Measurements from ENCODE around the gene ELAVL2.
"Not testable (repeated sequence)": the region's sequence is repeated elsewhere in the genome, so short reads cannot be mapped to it uniquely, and the experiment has no call there.

Gene ELAVL2

DNA sequence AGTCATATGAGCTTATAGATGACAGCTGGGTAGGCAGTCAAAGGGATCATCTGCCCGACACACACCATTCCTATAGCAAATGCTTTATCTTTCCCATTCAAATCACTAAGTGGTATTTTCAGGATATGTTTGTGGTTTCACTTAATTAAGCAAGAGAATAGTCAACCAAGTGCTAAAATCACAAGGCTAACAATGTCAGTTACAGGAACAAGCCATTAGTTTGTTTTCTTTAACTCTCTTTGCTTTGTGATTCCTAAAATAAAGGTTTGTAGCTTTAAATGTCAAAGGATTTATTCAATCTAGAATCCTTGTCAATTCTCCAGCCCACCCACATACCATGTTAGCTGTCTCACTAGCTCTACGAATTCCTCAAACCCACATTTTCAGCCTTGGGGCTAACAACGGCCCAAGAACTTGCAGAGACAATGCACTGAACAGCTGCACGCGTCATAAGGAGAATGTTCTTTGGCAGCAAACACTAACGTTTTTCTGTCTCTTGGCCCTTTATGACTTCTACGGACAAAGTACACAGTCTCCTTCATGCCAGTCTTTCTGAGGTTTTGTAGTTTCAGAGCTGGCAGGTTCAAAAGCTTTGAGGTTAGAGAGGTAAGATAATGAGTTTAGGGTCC is 56.6 kb downstream of the ELAVL2 start:
- DNase-seq (ENCODE audit: low read depth): no peak

DNA sequence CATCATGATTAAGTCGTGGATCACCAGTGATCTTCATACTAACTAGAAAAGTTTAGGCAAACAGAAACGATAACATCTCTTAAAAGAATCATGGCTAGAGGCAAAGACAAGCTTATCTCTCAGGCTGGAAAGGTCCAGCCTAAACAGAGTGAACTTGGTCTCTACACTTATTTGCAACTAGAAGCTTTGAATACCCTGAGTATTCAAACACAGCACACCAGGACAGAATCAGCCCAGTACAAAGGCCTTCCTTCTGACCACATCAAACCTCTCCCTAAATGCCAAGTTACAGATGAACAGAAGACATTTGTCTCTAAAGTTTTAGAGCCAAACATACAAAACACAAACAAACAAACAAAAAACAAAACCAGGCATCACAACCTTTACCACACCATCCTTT is 57.2 kb downstream of the ELAVL2 start:
- DNase-seq (ENCODE audit: low read depth): no peak

DNA sequence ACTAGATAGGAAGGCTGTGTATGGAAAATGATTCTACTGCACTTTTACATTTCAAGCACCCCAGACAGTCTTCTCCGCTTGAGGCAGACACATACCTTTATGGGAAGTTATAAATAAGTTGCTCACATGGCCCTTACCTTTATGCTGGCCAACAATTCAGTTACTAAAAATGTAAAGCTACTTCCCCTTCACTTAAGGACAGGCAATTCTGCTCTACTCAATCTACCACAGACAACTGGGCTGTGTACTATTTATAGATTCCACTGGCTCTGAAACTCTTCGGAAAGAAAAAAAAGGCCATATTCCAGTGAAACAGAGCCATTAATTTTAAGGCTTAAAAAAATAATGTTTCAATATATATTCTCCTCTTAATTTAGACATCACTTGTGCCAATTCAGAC is 59.4 kb downstream of the ELAVL2 start:
- DNase-seq (ENCODE audit: low read depth): no peak

DNA sequence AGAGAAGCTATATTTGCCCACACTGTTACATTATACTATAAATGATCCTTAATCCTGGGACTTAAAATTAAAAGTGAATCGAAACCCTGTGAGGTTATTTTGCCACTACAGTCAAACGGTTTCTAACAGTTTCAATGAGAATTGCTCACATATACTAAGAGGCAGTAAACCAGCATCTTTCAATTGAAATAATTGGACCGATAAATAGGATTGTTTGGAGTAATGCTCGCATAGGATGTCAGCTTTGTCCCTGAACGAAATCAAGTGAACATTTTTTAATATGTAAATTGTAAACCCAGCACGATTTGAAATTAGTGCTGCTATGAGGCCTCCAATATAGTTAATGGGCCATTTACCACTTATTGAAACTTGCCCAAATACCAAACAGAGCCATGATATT is 60.5 kb downstream of the ELAVL2 start:
- DNase-seq (ENCODE audit: low read depth): no peak

DNA sequence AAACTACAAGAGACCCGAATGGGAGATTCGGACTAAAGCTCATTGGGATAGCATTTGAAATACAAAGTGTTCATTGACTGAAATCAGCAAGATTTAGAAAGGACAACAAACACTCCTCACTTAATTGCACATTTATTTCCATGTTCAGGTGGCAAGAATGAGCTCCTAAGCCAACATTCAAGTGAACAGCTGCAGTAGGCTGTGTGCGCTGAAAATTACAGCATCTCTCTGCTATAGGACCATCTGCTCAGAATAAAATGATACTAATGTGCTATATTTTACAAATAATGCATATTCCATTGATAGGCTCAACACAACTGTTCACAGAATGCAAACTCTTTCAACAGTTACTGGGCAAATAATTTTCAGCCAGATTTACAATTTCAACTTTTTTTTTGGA is 61.8 kb downstream of the ELAVL2 start:
- DNase-seq (ENCODE audit: low read depth): no peak

DNA sequence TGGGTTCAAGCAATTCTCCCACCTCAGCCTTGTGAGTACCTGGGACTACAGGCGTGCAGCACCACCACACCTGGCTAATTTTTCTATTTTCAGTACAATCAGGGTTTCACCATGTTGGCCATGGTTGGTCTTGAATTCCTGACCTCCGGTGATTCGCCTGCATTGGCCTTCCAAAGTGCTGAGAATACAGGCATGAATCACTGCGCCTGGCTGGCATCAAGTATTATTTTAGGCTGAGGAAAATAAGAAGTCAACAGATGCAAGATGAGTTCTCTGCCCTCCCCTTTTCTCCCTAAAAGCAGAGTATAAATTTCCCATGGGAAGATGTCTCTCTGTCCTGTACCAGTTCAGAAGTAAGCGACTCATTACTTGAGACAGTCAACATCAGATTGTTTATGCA is 71.5 kb downstream of the ELAVL2 start:
- DNase-seq (ENCODE audit: low read depth): no peak

DNA sequence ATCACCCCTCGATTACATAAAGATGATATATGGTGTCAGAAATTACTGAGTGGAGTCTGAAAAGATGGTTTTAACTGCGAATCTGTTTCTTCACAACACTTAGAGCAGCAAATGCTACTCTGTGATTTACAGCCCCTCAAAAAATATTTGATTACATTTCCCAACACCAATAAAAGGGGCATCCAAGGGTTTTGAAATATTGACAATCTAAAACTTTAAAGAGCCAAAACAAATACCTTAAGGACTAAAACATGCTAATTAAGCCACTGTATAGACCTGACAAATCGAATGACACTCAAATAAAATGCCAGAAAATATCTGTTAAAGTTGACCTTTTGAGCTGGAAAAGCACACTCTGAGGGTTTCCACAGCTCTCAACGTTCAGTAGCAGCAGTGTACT is 73.2 kb downstream of the ELAVL2 start:
- no peak for DNase-seq (ENCODE audit: low read depth)

DNA sequence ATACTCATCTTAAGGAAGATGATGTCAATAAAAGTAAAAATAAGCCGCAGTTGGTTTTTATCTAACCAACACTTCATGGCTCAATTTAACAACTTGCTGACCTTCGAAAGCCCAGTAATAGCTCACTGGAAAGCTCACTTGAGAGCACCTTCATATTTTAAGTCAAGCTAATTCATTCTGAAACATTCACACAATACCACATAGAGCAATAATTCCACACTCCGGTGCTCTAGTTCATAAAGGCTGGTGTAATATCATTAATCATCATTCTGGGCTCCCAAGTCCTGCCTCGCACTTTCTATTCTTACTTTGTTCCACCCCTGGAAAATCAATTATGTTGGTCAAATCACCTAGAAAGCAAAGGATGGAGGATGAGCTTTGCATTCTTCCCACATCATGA is 74.4 kb downstream of the ELAVL2 start:
- DNase-seq (ENCODE audit: low read depth): no peak

DNA sequence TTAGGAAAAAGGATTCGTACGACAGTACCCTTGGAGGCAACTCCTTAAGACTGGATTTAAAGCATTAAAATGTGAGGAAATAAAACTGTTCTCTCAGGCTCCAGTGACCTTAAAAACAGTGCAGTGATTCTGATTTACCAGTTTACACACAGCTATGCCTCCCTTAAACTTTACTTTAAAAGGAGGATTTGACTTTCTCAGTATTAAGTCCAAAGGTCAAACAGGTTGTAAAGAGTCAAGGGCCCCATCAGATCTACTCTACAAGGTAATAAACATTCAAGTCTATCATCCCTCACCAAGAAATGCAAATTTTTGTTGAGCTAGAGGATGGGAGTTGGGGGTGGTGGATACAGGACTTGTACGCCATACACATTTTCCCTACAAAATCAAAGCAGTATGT is 75.2 kb downstream of the ELAVL2 start:
- DNase-seq (ENCODE audit: low read depth): no peak

DNA sequence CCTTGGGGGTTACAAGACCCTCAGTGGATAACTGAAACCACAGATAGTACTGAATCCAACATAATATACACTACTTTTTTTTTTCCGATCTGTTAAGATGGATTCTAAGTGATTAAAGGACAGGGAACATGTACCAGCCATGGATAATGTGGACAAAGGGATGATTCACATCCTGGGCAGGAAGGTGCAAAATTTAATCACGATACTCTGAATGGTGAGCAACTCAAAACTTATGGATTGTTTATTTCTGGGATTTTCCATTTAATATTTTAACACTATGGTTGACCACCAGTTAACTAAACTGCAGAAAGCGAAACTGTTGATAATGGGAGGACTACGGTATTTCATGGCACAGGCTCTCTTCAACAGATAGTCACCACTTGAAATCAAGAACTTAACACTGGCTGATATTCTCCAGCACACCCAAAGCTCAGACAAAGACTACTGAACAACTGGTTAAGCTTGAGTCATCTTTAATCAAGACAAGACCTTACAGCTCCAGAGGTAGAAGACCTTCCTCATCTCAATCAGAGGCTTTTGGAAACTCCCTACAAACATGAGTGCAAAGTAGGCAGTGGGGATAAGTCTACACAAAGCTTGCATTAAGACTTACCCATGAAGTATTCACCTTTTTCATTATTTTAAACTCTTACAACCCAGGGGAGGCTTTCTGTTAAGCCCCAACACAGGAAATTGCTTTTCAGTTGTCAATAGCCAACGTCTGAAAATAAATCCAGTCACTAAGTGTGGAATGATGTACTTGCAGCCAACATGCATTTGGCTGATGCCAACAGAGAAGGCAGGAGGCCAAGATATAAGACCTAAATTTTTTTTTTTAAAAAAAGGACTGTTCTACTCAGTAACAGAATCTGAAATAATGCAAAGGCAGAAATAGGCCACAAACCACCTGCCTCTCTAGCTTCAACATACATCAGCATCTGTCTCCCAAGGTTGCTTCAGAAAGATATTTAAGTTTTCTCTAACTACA is 78.7 kb downstream of the ELAVL2 start:
- no peak for DNase-seq (ENCODE audit: low read depth)

DNA sequence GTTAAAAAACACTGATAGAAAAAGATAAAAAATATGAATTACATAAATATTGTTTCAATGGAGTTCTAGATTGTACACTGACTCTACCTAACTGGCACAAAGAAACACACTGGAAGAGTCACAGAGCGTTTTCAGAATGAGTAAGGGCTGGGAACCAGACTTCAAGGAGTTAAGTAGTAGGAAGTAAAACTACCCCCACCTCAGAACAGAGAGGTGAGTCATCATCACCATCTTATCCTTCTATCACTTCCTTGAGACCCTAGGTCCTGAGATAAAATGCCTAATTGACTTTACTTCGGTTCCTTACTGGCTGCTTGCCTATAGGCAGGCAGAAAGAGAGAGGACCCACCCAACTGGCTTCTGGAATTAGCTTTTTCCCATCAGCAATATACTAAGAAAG is 79.7 kb downstream of the ELAVL2 start:
- DNase-seq (ENCODE audit: low read depth): no peak

DNA sequence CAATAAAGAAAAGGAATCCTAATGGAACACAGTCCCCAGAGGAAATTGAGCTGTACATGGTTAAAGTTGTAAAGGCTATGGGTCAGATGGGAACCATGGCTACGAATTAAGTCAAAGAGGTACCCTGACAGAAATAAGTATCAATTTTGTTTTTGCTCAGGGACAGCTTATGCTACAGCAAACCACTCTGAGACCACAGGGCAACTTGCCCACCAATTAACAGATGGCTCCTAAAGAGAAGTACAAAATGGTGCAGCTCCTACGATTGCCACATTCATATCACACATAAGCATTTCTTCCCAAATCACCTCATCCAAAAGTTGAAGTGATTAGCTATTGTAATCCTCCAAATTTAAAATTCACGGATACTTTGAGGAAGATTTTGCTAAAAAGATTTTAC is 83.0 kb downstream of the ELAVL2 start:
- no peak for DNase-seq (ENCODE audit: low read depth)

DNA sequence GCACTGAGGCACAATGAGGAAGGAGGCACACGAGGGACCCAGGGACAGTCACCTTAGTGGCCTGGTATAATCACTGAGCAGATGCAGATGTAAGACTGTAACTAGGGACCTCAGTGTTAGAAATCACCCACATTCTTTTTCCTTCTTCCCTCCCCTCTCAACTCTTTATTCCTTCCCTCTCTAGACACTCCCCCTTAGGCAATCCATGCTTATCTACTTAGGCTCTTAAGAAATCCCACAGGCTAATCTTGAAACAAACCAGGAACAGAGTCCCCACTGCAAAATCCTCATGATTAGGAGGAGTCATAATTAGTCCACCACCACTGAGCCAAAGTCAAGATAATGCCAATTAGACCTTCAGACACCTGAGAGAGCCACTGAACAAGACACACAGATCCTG is 84.7 kb downstream of the ELAVL2 start:
- DNase-seq (ENCODE audit: low read depth): no peak

DNA sequence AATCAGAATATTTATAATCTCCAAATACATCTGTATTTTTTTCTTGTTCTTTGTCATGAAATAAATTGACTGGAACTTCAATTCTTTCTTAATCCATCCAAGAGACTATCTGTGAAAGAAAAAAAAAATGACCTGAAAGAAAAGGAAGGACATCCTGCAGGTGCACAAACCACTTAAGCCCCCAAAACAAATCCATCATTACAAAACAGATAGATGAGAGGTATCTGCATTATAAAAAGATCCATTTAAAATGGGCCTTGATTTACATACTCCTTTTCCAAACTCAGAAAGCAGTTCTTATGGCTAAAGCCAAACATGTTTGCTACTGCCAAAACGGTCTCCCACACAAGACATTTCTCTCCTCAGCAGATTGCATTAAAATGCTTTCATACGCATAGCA is 85.5 kb downstream of the ELAVL2 start:
- no peak for DNase-seq (ENCODE audit: low read depth)

DNA sequence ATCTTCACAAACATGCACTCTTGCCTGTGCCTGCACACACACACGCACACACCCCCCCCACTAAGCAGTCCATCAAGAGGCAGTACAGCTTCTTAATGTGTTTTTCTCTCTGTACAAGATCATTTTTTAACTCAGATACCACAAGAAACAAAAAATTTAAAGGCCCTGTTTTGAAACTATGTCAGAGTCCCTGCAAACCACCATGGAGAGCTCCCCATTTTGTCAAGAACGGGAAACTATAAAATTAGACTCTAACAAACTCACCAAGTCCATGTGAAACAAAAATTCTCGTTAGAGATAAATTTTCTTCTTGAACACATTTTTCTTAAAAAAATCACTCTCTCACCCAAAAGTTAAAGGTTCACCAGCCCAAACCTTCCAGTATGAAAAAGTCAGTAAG is 86.3 kb downstream of the ELAVL2 start:
- DNase-seq (ENCODE audit: low read depth): no peak

DNA sequence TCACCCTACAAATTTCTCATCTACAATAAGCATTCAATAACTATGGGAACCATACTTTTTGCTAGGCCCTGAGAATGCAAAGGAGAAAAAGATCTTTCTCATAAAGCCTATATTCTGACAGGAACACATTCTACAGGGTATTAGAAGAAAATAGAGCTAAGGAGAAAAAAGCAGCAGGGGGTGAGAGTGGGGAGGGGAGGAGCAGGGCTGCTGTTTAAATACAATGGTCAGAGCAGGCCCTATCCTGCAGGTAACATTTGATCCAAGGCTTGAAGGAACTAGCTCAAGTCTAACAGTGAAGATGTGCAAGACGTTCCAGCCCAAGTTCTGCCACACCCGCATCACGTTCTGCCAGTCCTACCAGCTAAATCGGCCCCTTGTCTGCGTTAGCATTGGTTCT is 89.7 kb downstream of the ELAVL2 start:
- DNase-seq (ENCODE audit: low read depth): no peak

DNA sequence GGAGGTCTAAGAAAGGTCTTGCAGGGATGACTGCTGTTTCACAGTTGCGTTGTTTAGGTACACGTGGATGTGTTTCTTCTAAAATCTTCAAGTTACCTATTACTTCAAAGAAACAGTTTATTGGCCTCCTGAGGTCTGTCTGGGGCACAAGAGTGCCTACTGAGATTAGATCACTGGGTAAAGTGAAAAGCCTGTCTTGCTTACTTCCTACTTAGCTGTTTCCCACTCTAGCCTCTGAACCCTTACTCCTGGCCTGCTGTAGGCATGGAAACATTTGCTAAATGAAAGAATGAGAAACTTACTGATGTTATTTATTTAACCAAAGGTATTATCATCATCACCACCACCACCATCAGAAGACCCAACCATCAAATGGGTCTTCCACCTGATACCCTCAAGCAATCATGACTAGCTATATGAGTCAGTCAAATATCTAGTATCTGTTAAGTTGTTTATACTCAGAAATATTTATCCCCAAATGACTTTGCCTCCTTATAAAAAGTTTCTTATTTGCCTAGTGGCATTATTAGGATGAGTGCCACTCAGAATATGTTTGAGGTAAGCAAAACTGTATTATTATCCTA is 92.5 kb downstream of the ELAVL2 start:
- no peak for DNase-seq (ENCODE audit: low read depth)

DNA sequence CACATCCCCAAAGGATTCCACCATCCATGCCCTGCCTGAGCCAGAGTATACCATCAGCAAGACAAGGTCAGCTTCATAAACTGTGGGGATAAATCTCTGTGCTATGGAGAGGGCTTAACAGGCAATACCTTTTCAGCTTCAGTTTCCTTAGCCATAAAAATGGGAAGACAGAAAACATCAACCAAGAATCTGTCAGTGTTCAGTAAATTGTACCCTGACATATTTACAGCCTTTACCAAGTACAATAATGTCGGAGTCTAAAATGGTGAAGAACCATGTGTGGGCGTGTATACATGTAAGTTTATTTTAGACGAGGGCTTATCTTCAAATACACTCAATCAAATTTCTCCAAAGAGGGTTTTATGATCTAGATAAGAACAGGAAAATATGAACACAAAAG is 94.7 kb downstream of the ELAVL2 start:
- no peak for DNase-seq (ENCODE audit: low read depth)

DNA sequence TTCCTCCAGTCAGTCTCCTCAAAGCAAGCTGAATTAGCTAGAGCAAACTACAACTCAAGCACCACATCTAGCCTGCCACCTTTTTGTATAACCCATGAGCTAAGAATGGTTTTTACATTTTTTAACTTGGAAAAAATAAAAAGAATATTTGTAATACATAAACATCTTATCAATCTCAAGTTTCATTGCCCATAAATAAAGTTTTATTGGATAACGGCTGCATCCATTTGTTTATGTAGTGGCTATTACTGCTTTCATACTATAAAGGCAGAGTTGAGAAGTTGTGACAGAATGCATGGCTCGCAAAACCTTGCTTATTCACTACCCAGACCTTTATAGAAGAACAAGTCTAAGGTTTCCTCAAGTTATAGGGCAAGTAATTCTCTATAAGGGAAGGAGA is 95.7 kb downstream of the ELAVL2 start:
- DNase-seq (ENCODE audit: low read depth): no peak

DNA sequence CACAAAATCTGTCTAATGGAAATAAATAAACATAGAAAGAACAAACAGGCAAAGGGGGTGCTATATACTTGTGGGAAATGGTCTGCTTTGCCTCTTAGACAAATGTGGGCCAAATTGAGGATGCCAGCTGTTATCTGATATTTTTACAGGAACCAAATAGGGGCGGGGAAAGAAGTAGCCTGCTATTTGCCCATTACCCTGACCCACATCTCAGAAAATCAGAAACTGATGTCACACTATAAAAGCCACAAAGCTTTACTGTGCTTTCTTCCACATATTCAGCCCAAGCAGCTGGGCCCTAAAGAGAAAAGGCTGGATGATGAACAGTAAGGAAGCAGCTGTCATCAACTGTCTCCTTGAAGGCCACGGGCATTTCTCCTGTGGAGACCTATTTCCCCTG is 97.3 kb downstream of the ELAVL2 start:
- DNase-seq (ENCODE audit: low read depth): no peak

DNA sequence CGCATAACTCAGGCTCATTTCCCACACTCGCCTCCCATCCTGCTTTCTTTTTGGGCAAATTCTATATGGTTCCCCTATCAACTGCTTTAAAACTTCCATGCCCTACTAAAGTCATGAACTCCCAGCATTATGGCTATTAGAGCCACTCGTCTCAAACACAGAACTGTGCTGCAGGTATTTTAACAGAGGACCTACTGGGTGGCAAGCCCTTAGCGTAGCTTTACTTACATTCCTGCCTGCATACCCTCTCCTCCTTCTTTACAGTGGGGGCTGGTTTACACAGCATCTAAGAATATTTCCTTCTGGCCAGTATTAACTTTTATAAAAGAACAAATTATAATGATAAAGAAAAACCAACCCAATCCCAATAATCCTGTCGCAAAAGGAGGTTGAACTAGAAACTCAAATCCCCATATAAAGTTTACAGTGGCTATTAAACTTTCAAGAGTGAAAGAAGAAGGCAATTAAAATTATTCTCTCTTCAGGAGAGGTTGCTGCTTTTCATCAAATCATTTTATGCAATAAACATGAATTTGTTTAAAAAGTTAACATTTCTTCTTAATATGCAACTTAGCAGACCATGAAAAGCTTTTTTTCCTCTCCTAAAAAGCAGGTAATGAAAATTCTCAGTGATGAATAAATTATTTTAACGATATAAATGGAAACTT is 100.6 kb downstream of the ELAVL2 start:
- no peak for DNase-seq (ENCODE audit: low read depth)

DNA sequence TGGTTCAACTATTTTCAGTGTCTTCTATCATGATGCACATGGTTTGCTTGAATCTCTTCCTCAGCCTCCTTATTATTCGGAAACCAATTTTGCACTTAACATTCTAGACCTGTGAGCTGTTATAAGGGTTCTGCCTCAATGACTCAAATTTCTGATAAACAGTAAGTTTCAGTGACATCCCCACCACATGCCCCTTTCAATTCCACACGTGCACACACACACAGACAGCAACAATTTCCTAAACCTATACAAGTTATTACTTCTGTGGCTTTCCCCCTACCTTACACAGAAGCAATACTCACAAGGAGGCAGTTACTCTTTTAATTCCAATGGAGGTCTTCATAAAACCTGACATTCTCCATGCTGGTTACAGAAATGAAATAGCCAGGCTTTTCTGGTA is 102.4 kb downstream of the ELAVL2 start:
- DNase-seq (ENCODE audit: low read depth): no peak

DNA sequence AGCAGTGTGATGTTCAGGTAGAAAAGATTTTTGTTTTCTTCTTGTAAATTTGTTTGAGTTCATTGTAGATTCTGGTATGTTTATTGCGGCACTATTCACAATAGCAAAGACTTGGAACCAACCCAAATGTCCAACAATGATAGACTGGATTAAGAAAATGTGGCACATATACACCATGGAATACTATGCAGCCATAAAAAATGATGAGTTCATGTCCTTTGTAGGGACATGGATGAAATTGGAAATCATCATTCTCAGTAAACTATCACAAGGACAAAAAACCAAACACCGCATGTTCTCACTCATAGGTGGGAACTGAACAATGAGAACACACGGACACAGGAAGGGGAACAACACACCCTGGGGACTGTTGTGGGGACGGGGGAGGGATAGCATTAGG is 103.0 kb downstream of the ELAVL2 start:
- DNase-seq (ENCODE audit: low read depth): not testable (repeated sequence)
